Stimulated activated CD4-positive, alpha-beta T cell treated with anti-CD3 and anti-CD28 coated beads, Interleukin-15, amount 100 ng/mL, for 24 hours (primary cell): Measurements from ENCODE around the gene UBE2S.

Experiments
- DNase-seq: peaks from one replicate; pipeline ENCODE4 v3.0.0-alpha.2; 2020

UBE2S gene

DNA sequence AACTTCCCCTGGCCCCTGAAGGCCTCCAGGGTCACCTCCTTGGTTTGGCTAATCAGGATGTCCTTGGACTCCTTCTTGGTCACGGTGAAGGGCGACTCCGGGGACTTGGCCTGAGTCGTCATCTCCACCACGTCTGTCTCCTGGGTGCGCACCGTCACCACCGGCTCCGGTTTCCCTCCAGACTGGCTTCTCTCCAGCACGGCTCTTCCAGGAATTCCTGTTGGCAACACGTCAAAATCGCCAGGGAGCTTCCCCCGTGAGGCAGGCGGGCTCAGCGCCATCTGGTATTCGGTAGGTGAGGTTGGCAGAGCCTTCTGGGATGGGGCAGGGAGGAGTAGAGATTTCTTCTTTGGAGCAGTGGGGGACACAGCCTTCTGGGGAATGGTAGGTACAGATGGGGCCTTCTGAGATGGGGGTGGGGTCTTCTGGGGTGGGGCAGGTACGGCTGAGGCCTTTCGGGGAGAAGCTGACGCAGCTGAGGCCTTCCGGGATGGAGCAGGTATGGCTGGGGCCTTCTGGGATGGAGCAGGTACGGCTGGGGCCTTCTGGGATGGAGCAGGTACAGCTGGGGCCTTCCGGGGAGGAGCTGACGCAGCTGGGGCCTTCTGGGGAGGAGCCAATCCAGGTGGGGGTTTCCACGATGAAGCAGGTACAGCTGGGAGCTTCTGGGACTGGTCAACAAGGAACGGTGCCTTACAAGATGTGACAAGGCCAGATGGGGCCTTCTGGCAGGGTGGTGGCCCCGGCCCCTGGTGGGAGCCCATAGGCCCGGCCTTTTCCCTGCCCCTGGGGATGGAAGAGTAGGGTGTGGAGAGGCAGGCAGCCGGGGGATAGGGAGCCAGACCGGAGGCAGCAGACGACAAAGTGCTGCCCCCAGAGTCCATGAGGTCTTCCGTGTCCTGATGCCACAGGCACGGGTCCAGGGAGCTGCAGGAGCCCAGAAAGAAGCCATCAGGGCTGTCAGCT lies 48.4 kb downstream of the UBE2S start:
- DNase-seq: no peak

- DNase-seq: no peak
Observed at GRCh38 chr19:55358493-55358892, 49.1 kb downstream of the UBE2S start.

DNA sequence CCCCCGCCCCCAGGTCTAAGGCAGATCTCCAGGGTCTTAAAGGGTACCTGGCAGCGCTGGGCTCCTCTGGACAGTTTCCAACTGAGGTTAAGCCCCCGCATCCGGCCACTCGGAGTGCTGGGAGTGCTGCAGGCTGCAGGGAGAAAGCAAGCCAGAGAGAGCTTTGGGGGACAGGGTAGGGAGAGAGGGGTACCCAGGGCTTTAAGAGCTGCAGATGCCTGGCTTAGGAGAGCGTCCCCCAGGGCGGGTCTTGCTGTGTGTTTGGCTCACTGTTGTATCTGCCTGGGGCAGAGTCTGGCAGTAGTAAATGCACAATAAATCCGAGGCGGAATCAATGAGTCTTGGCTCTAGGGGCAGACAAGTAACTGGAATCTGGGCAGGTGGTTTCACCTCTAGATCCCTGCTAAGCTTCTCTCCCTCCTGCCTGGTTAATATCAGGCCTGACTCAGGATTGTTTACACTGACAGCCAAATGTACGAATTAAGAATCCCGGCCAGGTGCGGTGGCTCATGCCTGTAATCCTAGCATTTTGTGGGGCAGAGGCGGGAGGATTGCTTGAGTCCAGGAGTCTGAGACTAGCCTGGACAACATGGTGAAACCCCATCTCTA lies 52.3 kb downstream of the UBE2S start:
- DNase-seq: no peak

GRCh38 chr19:55354698-55355212 lies 52.8 kb downstream of the UBE2S start, which contains the start of gene COX6B2:
Gene COX6B2, minus strand, starts transcription at chr19:55354719. Its CDS starts 198 bp downstream, at chr19:55354521.
- no peak for DNase-seq

DNA sequence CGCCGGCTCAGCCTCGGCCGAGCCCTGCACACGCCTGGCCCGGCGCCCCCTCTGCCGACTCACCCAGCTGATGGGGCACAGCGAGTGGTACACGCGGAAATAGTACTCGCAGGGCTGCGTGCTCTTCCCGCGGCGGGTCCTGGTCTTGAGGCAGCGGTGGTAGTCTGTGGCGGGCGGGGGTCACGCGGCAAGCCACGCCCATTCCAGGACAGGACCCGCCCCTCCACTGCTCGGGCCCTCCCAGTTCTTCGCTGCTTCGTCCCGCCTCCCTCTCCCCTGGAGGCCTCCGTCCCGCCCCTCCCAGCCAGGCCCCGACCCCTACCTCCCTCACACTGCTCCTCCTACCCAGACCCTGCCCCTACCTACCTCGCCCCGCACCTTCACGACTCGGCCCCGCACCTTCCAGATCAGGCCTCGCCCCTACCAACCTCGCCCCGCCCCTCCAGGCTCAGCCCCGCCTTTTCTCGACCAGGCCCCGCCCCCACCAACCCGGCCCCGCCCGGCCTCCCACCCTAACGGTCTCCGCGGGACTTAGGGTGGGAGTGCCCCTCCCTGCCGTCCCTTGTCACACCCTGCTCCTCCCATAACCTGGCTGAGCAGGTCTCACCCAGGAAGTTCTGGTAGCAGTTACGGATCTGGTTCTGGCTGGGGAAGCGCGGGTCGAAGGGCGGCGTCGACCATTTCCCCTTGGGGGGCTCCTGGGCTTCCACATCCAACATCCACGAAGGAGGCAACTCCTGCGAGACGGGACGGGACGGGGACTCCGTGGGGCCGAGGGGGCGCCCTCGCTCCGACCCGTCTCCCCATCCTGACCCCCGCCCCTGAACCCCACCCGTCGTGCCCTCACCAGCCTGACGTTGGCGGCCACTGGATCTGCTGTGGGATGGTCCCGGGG lies 53.5 kb downstream of the UBE2S start:
- peak; percentile 63 for DNase-seq

- DNase-seq: no peak
Observed at GRCh38 chr19:55353356-55353802, 54.2 kb downstream of the UBE2S start.

- DNase-seq: no peak
Observed at GRCh38 chr19:55352549-55353145, 54.9 kb downstream of the UBE2S start.

DNA sequence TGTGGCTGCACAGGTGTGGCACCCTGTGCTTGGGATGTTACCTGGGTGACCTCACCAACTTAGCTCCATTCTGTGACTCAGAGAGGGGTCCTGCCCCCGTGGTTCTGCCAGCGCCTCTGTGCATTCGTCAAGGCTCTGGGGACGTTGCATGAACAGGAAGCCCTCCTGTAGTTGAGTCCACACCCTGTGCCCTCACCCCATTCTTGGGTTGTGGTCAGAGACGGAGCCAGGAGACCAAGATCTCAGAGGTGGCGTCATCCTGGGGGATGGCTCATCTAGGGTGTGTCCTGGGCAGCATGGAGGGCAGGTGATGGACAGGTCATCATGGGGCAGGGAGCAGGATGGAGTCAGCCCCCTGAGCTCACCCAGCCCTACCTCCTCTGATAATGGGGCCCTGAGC lies 55.5 kb downstream of the UBE2S start:
- DNase-seq: no peak

DNA sequence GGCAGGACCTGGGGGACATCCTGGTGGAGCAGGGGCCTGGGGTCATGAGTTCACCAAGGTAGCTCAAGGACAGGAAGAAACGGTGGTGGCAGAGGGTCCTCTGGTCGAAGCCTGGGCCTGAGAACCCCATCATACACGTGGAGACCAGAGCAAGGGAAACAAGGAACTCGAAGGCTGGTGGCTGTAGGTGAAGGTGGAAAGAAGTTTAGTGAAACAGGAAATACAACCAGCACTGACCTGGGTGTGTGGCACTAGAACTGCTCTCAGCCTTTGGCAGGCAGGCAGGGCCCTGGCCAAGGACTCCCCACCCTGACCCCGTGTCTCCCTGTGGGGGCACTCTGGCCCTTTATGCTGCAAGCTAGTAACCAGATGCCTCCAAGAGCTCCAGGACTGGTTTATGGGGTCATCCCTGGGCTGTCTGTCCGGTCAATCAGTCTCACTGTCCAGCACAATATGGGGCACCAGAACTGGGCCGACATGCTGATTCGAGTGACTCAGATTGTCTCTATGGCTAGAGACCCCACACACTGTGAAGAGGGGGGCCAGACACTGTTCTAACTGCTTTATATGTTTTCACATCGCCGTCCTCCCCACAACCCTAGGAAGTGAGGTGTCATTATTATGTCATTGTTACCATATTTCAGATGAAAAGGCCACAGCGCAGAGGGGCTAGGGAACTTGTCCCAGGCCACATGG lies 56.8 kb downstream of the UBE2S start:
- no peak for DNase-seq
